ENCODE measurements around the gene SSUH2.

SSUH2 gene

GRCh38 chr3:8603115-8603710 lies 41.4 kb downstream of the SSUH2 start (continued):
- no peak for TF ChIP-seq GLI4 (tag by site-specific recombination; IDR thresholded peaks at IDR 0.05)

GRCh38 chr3:8600457-8600856 lies 44.1 kb downstream of the SSUH2 start:
- CTCF ChIA-PET = interaction anchor here (0.8 to 1.6 kb wide), 2 partner anchors 22 to 159 kb away, joined by 4 to 6 read pairs; no protein-coding TSS in a partner anchor
- Histone ChIP-seq H3K9me3 (ENCODE audit: control insufficient read depth, insufficient read depth, low read depth, low read length) (no peaks in the 10 kb centered on the region), H3K4me3 (ENCODE audit: low read depth, low read length) (no peak overlapping the region), H3K36me3 (ENCODE audit: control insufficient read depth in 2 of 2, insufficient read depth in 1 of 2, low read length in 2 of 2) (no peaks in the 10 kb centered on the region), H3K27ac (ENCODE audit: extremely low read depth, low read depth, low read length) (no peak overlapping the region), H3K4me1 (ENCODE audit: control insufficient read depth, insufficient read depth, low read length) (no peaks in the 10 kb centered on the region)
- POLR2A ChIA-PET = no interaction called here
- TF ChIP-seq SALL2 (tag by site-specific recombination; IDR thresholded peaks at IDR 0.05; ENCODE audit: borderline replicate concordance) (peak; percentile 38; the same call in 1 of the 2 replicates), ATF2 (tag by site-specific recombination; IDR thresholded peaks at IDR 0.05; ENCODE audit: low read depth) (peak; percentile 64; the same call in 1 of the 2 replicates), ZNF658 (tag by site-specific recombination; IDR thresholded peaks at IDR 0.05) (peak; percentile 58; the same call in 1 of the 2 replicates), ZNF473 (tag by site-specific recombination; IDR thresholded peaks at IDR 0.05) (no peak), ZNF175 (tag by site-specific recombination; IDR thresholded peaks at IDR 0.05) (no peak), ZNF518A (tag by site-specific recombination; conservative IDR thresholded peaks at IDR 0.05; ENCODE audit: low read depth) (no peak), ZBTB20 (tag by site-specific recombination; IDR thresholded peaks at IDR 0.05) (0 out of 2 replicates have a peak, but pooled peaks have one; percentile 25), ZNF148 (tag by site-specific recombination; IDR thresholded peaks at IDR 0.05; ENCODE audit: borderline replicate concordance) (peak; percentile 79; the same call in 1 of the 2 replicates)
- TF ChIP-seq, protein P1, sequence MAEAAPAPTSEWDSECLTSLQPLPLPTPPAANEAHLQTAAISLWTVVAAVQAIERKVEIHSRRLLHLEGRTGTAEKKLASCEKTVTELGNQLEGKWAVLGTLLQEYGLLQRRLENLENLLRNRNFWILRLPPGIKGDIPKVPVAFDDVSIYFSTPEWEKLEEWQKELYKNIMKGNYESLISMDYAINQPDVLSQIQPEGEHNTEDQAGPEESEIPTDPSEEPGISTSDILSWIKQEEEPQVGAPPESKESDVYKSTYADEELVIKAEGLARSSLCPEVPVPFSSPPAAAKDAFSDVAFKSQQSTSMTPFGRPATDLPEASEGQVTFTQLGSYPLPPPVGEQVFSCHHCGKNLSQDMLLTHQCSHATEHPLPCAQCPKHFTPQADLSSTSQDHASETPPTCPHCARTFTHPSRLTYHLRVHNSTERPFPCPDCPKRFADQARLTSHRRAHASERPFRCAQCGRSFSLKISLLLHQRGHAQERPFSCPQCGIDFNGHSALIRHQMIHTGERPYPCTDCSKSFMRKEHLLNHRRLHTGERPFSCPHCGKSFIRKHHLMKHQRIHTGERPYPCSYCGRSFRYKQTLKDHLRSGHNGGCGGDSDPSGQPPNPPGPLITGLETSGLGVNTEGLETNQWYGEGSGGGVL (tag by site-specific recombination; IDR thresholded peaks at IDR 0.05) = 0 out of 2 replicates have a peak, but pooled peaks have one; percentile 14
- TF ChIP-seq, protein P2, sequence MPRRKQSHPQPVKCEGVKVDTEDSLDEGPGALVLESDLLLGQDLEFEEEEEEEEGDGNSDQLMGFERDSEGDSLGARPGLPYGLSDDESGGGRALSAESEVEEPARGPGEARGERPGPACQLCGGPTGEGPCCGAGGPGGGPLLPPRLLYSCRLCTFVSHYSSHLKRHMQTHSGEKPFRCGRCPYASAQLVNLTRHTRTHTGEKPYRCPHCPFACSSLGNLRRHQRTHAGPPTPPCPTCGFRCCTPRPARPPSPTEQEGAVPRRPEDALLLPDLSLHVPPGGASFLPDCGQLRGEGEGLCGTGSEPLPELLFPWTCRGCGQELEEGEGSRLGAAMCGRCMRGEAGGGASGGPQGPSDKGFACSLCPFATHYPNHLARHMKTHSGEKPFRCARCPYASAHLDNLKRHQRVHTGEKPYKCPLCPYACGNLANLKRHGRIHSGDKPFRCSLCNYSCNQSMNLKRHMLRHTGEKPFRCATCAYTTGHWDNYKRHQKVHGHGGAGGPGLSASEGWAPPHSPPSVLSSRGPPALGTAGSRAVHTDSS (tag by site-specific recombination; IDR thresholded peaks at IDR 0.05) = peak; percentile 91

All from HEK293 (cell line).